ENCODE measurements around the gene SHANK1.

DNA sequence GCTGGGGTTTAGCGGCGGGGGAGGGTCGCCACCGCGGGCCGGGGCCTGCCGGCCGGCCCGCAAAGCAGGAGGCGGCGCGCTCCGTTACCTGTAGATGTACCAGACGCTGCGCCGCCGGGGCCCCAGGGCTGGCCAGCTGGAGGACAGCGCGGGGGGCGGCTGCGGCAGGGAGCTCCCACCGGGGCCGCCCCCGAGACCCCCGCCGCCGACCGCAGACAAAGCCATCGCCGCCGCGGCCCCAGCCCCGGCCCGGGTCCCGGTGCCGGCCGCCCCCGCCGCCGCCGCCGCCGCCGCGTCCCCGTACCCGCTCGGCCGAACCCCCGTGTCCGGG lies 24.8 kb downstream of the SHANK1 start:
- TF ChIP-seq, protein P1, sequence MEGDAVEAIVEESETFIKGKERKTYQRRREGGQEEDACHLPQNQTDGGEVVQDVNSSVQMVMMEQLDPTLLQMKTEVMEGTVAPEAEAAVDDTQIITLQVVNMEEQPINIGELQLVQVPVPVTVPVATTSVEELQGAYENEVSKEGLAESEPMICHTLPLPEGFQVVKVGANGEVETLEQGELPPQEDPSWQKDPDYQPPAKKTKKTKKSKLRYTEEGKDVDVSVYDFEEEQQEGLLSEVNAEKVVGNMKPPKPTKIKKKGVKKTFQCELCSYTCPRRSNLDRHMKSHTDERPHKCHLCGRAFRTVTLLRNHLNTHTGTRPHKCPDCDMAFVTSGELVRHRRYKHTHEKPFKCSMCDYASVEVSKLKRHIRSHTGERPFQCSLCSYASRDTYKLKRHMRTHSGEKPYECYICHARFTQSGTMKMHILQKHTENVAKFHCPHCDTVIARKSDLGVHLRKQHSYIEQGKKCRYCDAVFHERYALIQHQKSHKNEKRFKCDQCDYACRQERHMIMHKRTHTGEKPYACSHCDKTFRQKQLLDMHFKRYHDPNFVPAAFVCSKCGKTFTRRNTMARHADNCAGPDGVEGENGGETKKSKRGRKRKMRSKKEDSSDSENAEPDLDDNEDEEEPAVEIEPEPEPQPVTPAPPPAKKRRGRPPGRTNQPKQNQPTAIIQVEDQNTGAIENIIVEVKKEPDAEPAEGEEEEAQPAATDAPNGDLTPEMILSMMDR (IDR thresholded peaks at IDR 0.05), result no peak
- TF ChIP-seq POLR2A (IDR thresholded peaks at IDR 0.05), result no peak
